HK-2 (cell line): Measurements from ENCODE around the gene PRR20A.
"Not testable (repeated sequence)": the region's sequence is repeated elsewhere in the genome, so short reads cannot be mapped to it uniquely, and the experiment has no call there.

ENCODE experiments used
- DNase-seq: peaks from one replicate; pipeline ENCODE4 v3.0.0-alpha.2; 2018; ENCODE audit not compliant: unreplicated experiment

The PRR20A gene

GRCh38 chr13:57140235-57140968 lies at the start of gene PRR20A:
TSS of gene PRR20A (plus strand) at chr13:57140918. CDS start at chr13:57141305, 387 bp downstream.
- DNase-seq: not testable (repeated sequence)

DNA sequence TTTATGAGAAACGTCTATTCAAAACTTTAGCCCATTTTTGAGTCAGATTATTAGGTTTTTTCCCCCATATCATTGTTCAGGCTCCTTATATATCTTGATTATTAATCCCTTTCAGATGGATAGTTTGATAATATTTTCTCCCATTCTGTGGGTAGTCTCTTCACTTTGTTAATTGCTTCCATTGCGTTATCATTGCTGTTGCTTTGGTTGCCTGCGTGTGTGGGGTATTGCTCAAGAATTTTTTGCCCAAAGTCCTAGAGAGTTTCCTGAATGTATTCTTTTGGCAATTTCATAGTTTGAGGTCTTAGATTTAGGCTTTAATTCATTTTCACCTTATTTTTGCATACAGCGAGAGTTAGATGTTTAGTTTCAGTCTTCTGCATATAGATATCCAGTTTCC lies 25.8 kb upstream of the PRR20A start:
- no peak for DNase-seq

- DNase-seq: no peak
Observed at GRCh38 chr13:57123681-57124080, 17.0 kb upstream of the PRR20A start.

DNA sequence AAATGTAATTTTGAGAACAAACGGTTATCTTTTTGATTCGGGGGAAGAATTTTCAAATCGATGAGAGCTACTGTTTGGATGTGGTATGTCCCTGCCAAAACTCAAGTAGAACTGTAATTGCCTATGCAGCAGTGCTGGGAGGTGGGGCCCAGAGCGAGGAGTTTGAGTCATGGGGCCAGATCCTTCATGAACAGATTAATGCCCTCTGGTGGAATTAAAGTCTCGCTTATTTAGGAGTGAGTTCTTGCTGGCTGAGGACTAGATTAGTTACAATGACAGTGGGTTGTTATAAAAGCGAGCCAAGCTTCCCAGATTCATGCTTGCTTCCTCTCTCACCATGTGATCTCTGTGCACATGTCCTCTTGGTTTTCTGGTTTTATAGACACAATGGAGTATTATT lies 11.8 kb upstream of the PRR20A start:
- DNase-seq: no peak

- DNase-seq: no peak
Observed at GRCh38 chr13:57136093-57136492, 4.6 kb upstream of the PRR20A start.

DNA sequence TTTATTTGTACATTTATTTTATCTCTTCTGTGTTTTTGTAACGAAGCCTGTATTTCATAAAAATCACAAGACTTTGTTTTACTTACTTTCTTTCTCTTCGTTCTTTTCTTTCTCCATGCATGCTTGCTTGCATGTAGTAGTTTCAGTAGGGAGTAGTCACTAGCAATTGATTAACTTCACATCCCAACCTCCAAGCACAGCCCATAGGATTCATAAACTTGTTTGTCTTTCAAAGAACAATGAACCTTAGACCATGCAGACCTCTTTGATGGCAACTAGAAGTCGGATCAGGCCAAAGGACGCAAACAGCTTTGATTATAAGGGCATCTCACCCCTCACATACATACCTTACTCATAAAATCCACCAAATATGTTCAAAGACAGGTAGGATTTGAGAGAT lies 3.1 kb upstream of the PRR20A start:
- DNase-seq: no peak

DNA sequence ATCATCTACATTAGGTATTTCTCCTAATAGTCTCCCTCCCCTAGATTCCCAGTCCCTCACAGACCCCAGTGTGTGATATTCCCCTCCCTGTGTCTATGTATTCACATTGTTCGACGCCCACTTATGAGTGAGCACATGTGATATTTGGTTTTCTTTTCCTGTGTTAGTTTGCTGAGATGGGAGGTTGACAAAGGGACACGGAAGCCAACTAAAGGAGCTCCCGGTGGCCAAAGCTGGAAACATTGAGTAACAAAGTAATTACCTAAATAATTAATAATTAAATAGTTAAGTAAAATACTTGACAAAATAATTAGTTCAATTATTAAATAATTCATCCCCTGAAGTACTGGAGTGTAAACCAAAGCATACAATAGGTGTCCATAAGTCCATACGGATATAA lies 1.7 kb upstream of the PRR20A start:
- DNase-seq: no peak

- DNase-seq: not testable (repeated sequence)
Observed at GRCh38 chr13:57139781-57140180, 937 bp upstream of the PRR20A start.

DNA sequence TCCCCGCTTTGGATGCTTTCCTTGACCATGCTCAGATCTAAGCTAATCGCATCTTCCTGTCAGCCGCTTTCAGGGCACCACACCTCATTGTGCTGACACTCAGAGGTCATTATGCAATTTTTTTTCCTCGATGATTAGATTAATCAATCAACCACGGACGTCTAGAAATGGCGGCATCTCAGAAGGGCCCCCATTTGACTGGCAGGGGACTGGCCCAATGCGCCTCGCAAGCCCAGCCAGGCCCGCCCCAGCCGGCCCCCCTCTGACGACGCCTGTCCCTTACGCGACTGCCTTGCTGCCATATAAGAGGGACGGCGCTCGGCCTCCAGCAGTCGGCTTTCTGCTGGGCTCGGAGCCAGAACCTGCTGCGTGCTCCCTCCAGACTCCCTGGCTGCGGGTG lies 6.5 kb downstream of the PRR20A start, which contains the start of gene PRR20B:
PRR20B (plus strand) TSS at position 301 of the 400 bp plus-strand sequence. CDS start 387 bp downstream, outside the sequence.
- DNase-seq: not testable (repeated sequence)

- DNase-seq: not testable (repeated sequence)
Observed at GRCh38 chr13:57148106-57148505, 7.4 kb downstream of the PRR20A start.

- DNase-seq: not testable (repeated sequence)
Observed at GRCh38 chr13:57153761-57154160, 13.0 kb downstream of the PRR20A start, which contains the start of gene PRR20C. TSS of gene PRR20C (plus strand) at chr13:57154061. CDS start at chr13:57154448, 387 bp downstream.

DNA sequence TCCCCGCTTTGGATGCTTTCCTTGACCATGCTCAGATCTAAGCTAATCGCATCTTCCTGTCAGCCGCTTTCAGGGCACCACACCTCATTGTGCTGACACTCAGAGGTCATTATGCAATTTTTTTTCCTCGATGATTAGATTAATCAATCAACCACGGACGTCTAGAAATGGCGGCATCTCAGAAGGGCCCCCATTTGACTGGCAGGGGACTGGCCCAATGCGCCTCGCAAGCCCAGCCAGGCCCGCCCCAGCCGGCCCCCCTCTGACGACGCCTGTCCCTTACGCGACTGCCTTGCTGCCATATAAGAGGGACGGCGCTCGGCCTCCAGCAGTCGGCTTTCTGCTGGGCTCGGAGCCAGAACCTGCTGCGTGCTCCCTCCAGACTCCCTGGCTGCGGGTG lies 19.6 kb downstream of the PRR20A start, which contains the start of gene PRR20D:
PRR20D (plus strand) TSS at position 301 of the 400 bp plus-strand sequence. CDS start 387 bp downstream, outside the sequence.
- DNase-seq: not testable (repeated sequence)

GRCh38 chr13:57166897-57167296 lies 26.2 kb downstream of the PRR20A start, which contains the start of gene PRR20E:
TSS of gene PRR20E (plus strand) at chr13:57167197. CDS start at chr13:57167584, 387 bp downstream.
- DNase-seq: not testable (repeated sequence)

GRCh38 chr13:57191667-57192066 lies 50.9 kb downstream of the PRR20A start:
- DNase-seq: no peak
